Sigmoid colon (tissue), 3 donors: ENCODE results near the gene UTP25.

Source experiments
- CTCF ChIP-seq, 4 experiments: fragments of 450-650 bp in 3 of 4; fragments of 200-600 bp in 1 of 4; IDR thresholded peaks; one replicate each; pipeline ENCODE4 v1.5.1; 2016 to 2019; ENCODE audit warnings: antibody characterized with exemption in 4 of 4, mild to moderate bottlenecking in 3 of 4, moderate library complexity in 2 of 4
- POLR2A ChIP-seq, 2 donors: fragments of 450-650 bp; IDR thresholded peaks; one replicate each; pipeline ENCODE4 v1.6.1; 2016; ENCODE audit warnings: antibody characterized with exemption in 2 of 2, mild to moderate bottlenecking in 2 of 2, moderate library complexity in 2 of 2

GRCh38 chr1:209871006-209871405, 43.2 kb downstream of the UTP25 start:
- TF ChIP-seq CTCF (IDR thresholded peaks at IDR 0.05): no peak
- no peak for TF ChIP-seq POLR2A (IDR thresholded peaks at IDR 0.05)
